Raji (cell line): ENCODE data around the gene LRCH1.

Source experiments
- POLR2A ChIP-seq: IDR thresholded peaks from 2 replicates; pipeline ENCODE4 v1.6.1; 2011; ENCODE audit warnings: low read depth, low read length, control low read depth; ENCODE audit not compliant: insufficient read depth

Gene LRCH1, protein sequence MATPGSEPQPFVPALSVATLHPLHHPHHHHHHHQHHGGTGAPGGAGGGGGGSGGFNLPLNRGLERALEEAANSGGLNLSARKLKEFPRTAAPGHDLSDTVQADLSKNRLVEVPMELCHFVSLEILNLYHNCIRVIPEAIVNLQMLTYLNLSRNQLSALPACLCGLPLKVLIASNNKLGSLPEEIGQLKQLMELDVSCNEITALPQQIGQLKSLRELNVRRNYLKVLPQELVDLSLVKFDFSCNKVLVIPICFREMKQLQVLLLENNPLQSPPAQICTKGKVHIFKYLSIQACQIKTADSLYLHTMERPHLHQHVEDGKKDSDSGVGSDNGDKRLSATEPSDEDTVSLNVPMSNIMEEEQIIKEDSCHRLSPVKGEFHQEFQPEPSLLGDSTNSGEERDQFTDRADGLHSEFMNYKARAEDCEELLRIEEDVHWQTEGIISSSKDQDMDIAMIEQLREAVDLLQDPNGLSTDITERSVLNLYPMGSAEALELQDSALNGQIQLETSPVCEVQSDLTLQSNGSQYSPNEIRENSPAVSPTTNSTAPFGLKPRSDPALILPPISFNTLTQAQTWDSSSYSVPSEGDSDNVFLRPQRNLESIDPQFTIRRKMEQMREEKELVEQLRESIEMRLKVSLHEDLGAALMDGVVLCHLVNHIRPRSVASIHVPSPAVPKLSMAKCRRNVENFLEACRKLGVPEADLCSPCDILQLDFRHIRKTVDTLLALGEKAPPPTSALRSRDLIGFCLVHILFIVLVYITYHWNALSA

DNA sequence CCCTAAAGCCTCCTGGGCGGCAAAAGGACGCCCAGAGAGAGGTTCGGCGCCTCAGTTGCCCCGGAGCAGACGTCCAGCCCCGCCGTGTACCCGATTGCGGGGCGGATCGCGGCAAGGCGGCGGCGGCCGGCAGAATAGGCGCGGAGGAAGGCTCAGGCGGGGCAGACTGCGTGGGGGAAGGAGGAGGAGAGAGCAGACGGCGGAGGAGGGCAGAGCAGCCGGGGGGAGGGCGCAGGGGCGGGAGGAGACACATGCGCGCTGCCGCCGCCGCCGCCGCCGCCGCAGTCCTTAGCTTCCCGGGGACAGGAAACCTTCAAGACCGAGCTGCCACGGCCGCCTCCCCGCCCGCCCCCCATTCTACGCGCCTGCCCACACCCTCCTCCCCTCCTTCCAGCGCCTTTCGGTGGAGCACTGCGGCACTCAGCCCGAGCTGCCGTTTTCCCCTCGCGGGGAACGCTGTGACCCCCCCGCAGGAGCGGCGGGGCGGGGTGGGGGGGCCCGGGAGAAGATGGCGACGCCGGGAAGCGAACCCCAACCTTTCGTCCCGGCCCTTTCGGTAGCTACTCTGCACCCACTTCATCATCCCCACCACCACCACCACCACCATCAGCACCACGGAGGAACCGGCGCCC, at the start of gene LRCH1:
Gene LRCH1 (plus strand): TSS at position 282 of the 632 bp plus-strand sequence. CDS start 227 bp downstream, at position 509.
- peak; percentile 49; the same call in 1 of the 2 replicates for TF ChIP-seq POLR2A

- TF ChIP-seq POLR2A: no peak
Observed at GRCh38 chr13:46504036-46504435, 48.9 kb upstream of the LRCH1 start.

DNA sequence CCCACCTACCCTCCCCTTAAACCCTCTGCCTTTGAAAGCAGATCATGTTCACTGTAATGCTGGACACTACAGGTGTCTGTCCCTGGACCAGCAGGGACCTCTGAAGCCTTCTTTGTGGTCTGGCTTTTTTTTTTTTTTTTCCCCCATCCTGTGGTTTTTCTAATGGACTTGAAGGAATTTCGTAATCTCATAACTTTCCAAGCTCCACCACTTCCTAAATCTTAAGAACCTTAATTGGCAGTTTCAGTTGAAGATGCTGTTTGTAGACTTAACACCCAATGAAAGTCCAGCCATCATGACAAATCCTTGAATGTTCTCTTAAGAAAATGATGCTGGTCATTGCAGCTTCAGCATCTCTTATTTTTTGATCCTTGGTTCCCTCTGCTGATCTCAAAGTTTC, 45.0 kb upstream of the LRCH1 start:
- TF ChIP-seq POLR2A: no peak

GRCh38 chr13:46509981-46510380, 43.0 kb upstream of the LRCH1 start:
- TF ChIP-seq POLR2A: no peak

GRCh38 chr13:46515803-46516202, 37.2 kb upstream of the LRCH1 start:
- TF ChIP-seq POLR2A: no peak

DNA sequence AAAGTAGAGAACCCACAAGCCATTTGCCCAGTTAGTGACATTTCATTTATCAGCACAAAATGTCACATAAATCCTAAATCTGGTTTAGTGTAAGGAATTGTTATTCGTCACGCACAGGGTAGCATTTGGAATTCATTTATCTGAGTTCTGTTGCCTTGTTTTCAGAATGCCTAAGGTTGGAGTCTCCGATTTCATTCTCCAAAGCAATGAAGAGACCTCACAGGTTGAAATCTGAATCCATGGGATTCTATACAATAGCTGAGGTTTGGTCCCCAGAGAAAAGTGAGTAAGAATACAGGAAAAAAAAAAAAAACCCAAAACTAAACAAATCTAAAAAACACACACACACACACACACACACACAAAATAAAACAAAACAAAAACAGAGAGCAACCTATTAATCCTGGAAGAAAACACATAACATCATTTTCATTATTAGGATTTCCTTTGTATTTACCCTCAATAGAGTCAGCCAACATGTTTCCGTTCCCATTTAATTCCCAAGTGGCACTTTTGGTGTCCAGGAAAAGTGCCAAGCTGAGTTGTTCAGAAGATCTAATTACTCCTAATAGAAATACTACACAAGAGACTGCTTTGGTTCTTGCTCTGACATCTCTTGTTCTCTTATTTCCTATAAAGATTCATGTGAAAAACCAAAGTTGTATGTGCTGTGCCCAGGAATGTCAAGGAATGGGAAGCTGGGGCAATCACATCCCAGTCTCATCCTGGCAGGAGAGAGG, 36.2 kb upstream of the LRCH1 start:
- TF ChIP-seq POLR2A: no peak

DNA sequence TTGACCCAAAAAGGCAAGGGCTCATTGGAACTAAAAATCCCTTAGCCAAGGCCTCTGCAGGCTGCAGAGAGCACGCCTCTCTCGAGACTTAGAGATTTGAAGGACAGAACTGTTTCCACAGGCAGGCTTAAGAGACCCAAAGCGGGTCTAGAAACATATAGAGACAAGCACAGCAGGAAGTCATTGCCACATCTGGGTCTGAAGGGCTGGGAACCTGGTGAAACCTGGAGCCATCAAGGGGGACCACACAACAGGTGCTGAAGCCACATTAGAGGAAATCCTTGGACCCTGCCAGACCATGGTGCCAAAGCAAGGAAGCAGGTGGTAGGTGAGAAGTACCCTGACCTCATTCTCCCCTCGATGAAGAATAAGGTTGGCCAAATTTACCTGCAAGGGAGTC, 33.8 kb upstream of the LRCH1 start:
- no peak for TF ChIP-seq POLR2A

DNA sequence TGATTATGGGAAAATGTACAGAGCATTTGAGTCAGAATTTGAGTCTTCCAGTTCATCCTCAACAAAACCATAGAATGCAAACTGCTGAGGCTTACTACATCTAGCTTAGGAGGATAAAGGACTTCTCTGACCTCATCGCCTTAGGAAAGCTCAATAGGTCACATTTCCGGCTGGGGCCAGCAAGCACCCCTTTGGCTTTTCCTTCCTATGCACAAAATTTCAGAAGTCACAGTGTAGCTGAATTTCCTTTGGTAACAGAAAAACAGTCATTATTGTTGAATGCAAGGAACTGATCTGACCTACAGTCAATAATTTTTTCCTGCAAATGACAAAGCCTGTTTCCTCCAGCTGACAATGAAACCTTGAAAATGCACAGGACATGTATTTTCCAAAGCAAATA, 32.8 kb upstream of the LRCH1 start:
- TF ChIP-seq POLR2A: no peak

- TF ChIP-seq POLR2A: no peak
Observed at GRCh38 chr13:46521486-46521885, 31.5 kb upstream of the LRCH1 start.

DNA sequence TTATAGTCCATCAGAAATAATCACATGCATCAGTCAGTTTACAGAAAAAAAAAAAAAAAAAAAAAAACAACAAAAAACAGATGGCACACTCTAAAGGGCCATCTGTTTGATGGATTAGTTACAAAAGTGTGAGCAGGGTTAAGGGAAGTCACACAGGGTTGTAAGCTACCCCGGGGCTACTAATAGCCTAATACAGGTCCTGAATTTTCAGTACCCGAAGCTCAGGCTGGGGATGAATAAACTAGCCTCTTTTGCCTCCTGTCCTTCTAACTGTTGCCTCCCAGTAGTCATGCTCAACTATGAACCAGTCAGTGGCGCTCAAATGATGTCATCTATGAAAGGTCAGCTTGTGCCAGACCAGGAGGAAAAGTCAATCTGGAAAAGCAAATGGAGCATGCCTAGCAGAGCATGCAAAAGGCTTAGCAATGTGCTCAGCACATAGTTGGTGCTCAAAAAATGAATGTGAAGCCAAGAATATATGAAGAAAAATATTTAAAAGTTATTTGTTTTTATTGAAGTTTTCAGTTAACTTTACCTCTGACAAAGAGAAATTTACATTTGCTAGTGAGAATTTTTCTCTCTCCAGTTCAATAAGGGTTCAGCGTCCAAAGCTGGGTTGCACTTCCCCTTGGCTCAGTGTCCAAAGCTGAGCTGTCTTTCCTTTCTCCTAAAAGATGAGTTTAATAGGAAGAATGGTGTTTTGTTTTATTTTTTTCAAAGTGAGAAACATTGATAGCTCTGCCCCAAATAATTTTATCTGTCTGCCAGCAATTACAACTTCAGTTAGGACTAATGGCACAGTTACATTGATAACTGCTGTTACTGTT, 30.8 kb upstream of the LRCH1 start:
- TF ChIP-seq POLR2A: no peak

DNA sequence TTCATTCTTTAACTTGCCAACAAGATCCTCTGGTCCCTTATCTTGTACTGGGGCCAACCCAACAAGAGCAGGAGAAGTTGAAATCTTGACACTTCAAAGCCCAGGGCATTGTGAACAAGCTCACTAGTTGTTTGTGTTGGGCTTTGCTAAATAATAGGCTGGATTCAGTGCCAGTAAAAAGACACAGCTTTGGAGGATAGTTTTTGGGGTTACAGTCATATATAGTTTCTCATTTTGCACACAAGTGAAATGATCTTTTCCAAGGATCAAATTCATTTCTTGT, 30.3 kb upstream of the LRCH1 start:
- TF ChIP-seq POLR2A: no peak

DNA sequence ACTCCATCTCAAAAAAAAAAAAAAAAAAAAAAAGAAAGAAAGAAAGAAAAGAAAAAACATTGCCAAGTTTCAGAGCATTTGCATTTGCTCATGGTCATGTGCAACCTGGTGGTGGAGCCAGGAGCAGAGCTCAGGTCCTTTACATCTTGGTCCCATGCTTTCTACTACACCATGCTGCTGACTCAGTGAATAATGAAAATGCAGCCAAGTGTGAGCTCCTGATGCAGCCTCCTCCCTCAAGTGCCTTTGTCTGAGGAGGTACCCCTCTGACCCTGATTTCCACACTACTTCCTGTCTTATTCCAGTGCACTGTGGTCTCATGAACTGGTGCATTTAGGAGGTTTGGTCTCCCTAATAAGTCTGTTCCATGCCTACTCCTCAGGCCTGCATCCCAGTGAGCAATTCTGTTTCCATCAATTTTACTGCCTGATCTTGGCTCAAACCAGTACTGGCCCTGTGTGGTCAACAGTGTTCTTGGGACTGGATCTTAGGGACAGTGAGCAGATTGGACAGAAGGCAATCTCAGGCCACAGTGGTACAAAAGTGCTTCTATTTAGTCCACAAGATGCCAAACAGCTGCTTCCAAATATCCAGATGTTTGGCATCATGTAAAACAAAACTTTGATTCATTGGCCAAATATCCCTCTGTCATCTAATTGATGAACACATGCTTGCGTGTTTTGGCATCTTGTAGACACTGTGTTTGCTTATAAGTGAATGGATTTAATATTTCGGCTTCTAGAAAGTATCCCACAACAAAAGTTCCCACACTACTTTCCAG, 28.8 kb upstream of the LRCH1 start:
- TF ChIP-seq POLR2A: no peak

GRCh38 chr13:46526100-46526735, 26.8 kb upstream of the LRCH1 start:
- no peak for TF ChIP-seq POLR2A

- no peak for TF ChIP-seq POLR2A
Observed at GRCh38 chr13:46526740-46527139, 26.2 kb upstream of the LRCH1 start.

DNA sequence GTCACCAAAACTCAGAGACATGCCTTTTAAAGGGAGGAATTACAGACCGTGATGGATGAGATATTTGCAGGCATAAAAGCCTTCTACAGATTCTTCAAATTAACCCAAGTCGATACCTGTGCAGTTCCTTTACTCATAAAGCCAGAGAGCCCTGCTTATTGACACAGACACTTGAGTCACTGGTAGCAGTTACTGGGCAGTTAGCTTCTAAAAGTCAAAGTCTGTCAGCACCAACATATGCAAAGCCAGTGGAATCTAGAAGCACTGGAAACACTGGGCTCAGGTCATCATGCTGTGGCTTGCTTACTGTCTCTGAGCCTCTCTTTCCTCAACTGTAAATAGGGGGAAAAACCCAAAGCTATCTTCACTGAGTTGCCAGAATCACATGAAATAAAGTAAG, 25.7 kb upstream of the LRCH1 start:
- no peak for TF ChIP-seq POLR2A
